H1 (cell line): ENCODE data around the gene WNK4. TPM values are rescaled to one million over a fixed set of nuclear protein-coding genes. Genes with fewer than 3 reads are reported as not detected.

ENCODE experiments used
- BRCA1 ChIP-seq: IDR thresholded peaks from 2 replicates; pipeline ENCODE4 v1.6.1; 2012; ENCODE audit warnings: low read depth, low read length, improper control_type of control experiment
- CHD1 ChIP-seq: IDR thresholded peaks from 2 replicates; pipeline ENCODE4 v1.6.1; 2012; ENCODE audit warnings: low read depth, low read length, improper control_type of control experiment
- CHD2 ChIP-seq: IDR thresholded peaks from 2 replicates; pipeline ENCODE4 v1.6.1; 2012; ENCODE audit warnings: low read length, improper control_type of control experiment
- CHD7 ChIP-seq: fragments of 300-600 bp; sonication (generic); IDR thresholded peaks from 2 replicates; pipeline ENCODE4 v1.7.1; 2012; ENCODE audit warnings: low read length, moderate library complexity, mild to moderate bottlenecking, inconsistent platforms; ENCODE audit not compliant: insufficient replicate concordance
- EZH2 ChIP-seq: fragments of 200-600 bp; sonication (generic); IDR thresholded peaks from 2 replicates; pipeline ENCODE4 v1.7.1; 2012; ENCODE audit warnings: low read depth, mild to moderate bottlenecking, moderate library complexity, low read length, inconsistent platforms; ENCODE audit not compliant: severe bottlenecking
- FOSL1 ChIP-seq: IDR thresholded peaks from 2 replicates; pipeline ENCODE4 v1.6.1; 2011; ENCODE audit warnings: mild to moderate bottlenecking, low read depth, low read length, moderate library complexity; ENCODE audit not compliant: insufficient read depth
- JUND ChIP-seq: IDR thresholded peaks from 2 replicates; pipeline ENCODE4 v1.6.1; 2011; ENCODE audit warnings: mild to moderate bottlenecking, improper control_type of control experiment, low read length
- MAX ChIP-seq: IDR thresholded peaks from 2 replicates; pipeline ENCODE4 v1.6.1; 2012; ENCODE audit warnings: inconsistent platforms
- NRF1 ChIP-seq: IDR thresholded peaks from 2 replicates; pipeline ENCODE4 v1.6.1; 2011; ENCODE audit warnings: mild to moderate bottlenecking, low read depth, low read length, improper control_type of control experiment
- RXRA ChIP-seq: IDR thresholded peaks from 2 replicates; pipeline ENCODE4 v1.6.1; 2011; ENCODE audit warnings: low read depth, mild to moderate bottlenecking, low read length, moderate library complexity; ENCODE audit not compliant: insufficient read depth
- SAP30 ChIP-seq: fragments of 300-600 bp; sonication (generic); IDR thresholded peaks from 2 replicates; pipeline ENCODE4 v1.7.1; 2012; ENCODE audit warnings: low read length, moderate library complexity, mild to moderate bottlenecking, inconsistent platforms; ENCODE audit not compliant: insufficient read depth, insufficient replicate concordance
- TAF1 ChIP-seq: IDR thresholded peaks from 2 replicates; pipeline ENCODE4 v1.6.1; 2011; ENCODE audit warnings: mild to moderate bottlenecking, low read depth, low read length
- polyA plus RNA-seq, 7 experiments: library from polyadenylated mRNA; depleted of rRNA in 3 of 7; stranded (reverse) in 5 of 7; unstranded in 2 of 7; fragments of >200 nt in 5 of 7; fragments of 200-250 nt in 2 of 7; gene quantifications; 1 replicate in 5 of 7; 2 replicates in 1 of 7; 4 replicates in 1 of 7; pipeline versions ENCODE4 v1.2.1 to v1.2.3, GENCODE V29; 2011 to 2013; ENCODE audit warnings: missing spikeins in 2 of 7, mixed read lengths in 2 of 7
- total RNA-seq: library from RNA; stranded (reverse); fragmentation: NEBNext Ultra II Directional; extraction: Animal tissue kit (Norgen Biotek cat#: 25700); gene quantifications from 2 replicates; pipeline ENCODE4 v1.2.1, GENCODE V29; 2021

The WNK4 gene
- total and polyA plus RNA-seq, 2 of the 8 experiments (the other 6 are each of a cell fraction or from before 2014, with no cell fraction given): 0.21 to 1.7 TPM

GRCh38 chr17:42778570-42778969 is 1.8 kb upstream of the WNK4 start (continued):
- no peak for TF ChIP-seq CHD7
- TF ChIP-seq NRF1: no peak
- no peak for TF ChIP-seq RXRA
- TF ChIP-seq FOSL1: no peak
- no peak for TF ChIP-seq CHD1
- TF ChIP-seq BRCA1: no peak
- TF ChIP-seq JUND: no peak
- no peak for TF ChIP-seq CHD2
- no peak for TF ChIP-seq SAP30
- no peak for TF ChIP-seq MAX
- no peak for TF ChIP-seq TAF1
- TF ChIP-seq EZH2: no peak
